HepG2 (cell line): ENCODE results near the gene IHH. TPM values are rescaled to one million over a fixed set of nuclear protein-coding genes. Genes with fewer than 3 reads are reported as not detected.
A peak's percentile ranks its signal among the peaks of the same experiment; 100 is the strongest.

Experiments used
- BCL6 ChIP-seq: IDR thresholded peaks from 2 replicates; pipeline ENCODE4 v1.6.1; 2016; ENCODE audit warnings: missing genetic modification reagents, missing compliant biosample characterization
- CREM ChIP-seq, 2 experiments: sonication (generic) in 1 of 2; formaldehyde crosslinking in 1 of 2; IDR thresholded peaks; 2 replicates each; pipeline versions ENCODE4 v1.4.0 to v1.6.1; 2016 to 2020; ENCODE audit warnings: antibody characterized with exemption in 1 of 2, mild to moderate bottlenecking in 1 of 2, missing genetic modification reagents in 1 of 2
- E2F5 ChIP-seq: sonication (generic); formaldehyde crosslinking; conservative IDR thresholded peaks from 2 replicates; pipeline ENCODE4 v1.4.0; 2020; ENCODE audit warnings: missing genetic modification reagents
- FOXP1 ChIP-seq, 2 experiments: fragments of 450-650 bp in 1 of 2; IDR thresholded peaks; 2 replicates each; pipeline ENCODE4 v1.6.1; 2017 to 2018; ENCODE audit warnings: antibody characterized with exemption in 1 of 2
- GMEB2 ChIP-seq: IDR thresholded peaks from 2 replicates; pipeline ENCODE4 v1.6.1; 2016; ENCODE audit warnings: missing biosample characterization, missing genetic modification reagents, low read depth
- NCOA2 ChIP-seq: sonication (generic); formaldehyde crosslinking; IDR thresholded peaks from 2 replicates; pipeline ENCODE4 v1.8.0; 2022; ENCODE audit warnings: inconsistent platforms
- NFYC ChIP-seq: IDR thresholded peaks from 2 replicates; pipeline ENCODE4 v1.6.1; 2016; ENCODE audit warnings: missing genetic modification reagents, missing compliant biosample characterization
- RXRB ChIP-seq: IDR thresholded peaks from 2 replicates; pipeline ENCODE4 v1.6.1; 2016; ENCODE audit warnings: borderline replicate concordance, missing genetic modification reagents, missing compliant biosample characterization
- TCF7L2 ChIP-seq: IDR thresholded peaks from 2 replicates; pipeline ENCODE4 v1.6.1; 2011; ENCODE audit warnings: mild to moderate bottlenecking, low read depth, low read length, moderate library complexity
- XRCC5 ChIP-seq: fragments of 200-400 bp; formaldehyde crosslinking; optimal IDR thresholded peaks from 2 replicates; pipeline ENCODE3; 2017; ENCODE audit warnings: mild to moderate bottlenecking, low read length
- ZBED4 ChIP-seq: sonication (generic); formaldehyde crosslinking; IDR thresholded peaks from 2 replicates; pipeline ENCODE4 v1.4.0; 2020; ENCODE audit warnings: missing genetic modification reagents, borderline replicate concordance
- ZNF343 ChIP-seq: sonication (generic); formaldehyde crosslinking; IDR thresholded peaks from 2 replicates; pipeline ENCODE4 v1.4.0; 2020; ENCODE audit warnings: mild to moderate bottlenecking, missing genetic modification reagents
- ZNF609 ChIP-seq: sonication (generic); formaldehyde crosslinking; IDR thresholded peaks from 2 replicates; pipeline ENCODE4 v1.4.0; 2020; ENCODE audit warnings: mild to moderate bottlenecking, missing genetic modification reagents, borderline replicate concordance
- polyA plus RNA-seq, 8 experiments: library from polyadenylated mRNA; depleted of rRNA in 3 of 8; stranded (reverse) in 7 of 8; unstranded in 1 of 8; fragments of >200 nt; fragmentation: Illumina TruSeq in 4 of 8; extraction: Trizol in 4 of 8; gene quantifications; 2 replicates each; pipeline versions ENCODE4 v1.2.1 to v1.2.3, GENCODE V29; 2011 to 2016; ENCODE audit warnings: low read depth in 4 of 8, missing spikeins in 1 of 8, mixed read lengths in 1 of 8; ENCODE audit not compliant: insufficient read depth in 1 of 8
- total RNA-seq, 5 experiments: library from RNA; depleted of rRNA; stranded (reverse); fragments of >200 nt; fragmentation: Illumina TruSeq; extraction: Trizol; gene quantifications; 2 replicates each; pipeline ENCODE4 v1.2.3, GENCODE V29; 2016; ENCODE audit warnings: low read depth in 1 of 5
- TF ChIP-seq, protein P1 (sequence below): sonication (generic); formaldehyde crosslinking; IDR thresholded peaks from 2 replicates; pipeline ENCODE4 v1.8.0; 2022; ENCODE audit warnings: missing genetic modification reagents, mild to moderate bottlenecking, moderate library complexity, borderline replicate concordance

IHH gene
- total and polyA plus RNA-seq, 2 of the 13 experiments (the other 11 are each of a cell fraction or from before 2014, with no cell fraction given), result 0.42 TPM; not detected in 1

DNA sequence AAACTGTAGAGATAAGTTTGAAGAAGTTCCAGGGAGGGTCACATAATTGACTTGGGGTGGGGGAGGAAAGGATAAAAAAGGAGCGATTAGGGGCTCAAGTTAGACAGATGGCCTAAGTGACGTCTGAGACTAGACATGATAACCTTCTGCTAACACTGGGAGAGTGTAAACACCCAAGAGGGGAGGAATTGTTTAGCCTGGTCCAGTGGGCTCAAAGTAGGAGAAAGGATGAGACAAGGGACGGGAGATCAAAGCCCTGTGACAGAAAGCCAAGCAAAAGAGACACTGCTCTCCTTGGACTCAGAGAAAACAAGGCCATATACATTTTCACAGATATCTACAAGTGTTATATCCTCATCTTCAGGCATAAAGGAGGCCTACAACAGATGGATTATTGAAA, 45.5 kb upstream of the IHH start (continued):
- TF ChIP-seq ZBED4 (CRISPR knock-in tag) (peak; percentile 53; the same call in 1 of the 2 replicates), GMEB2 (CRISPR knock-in tag) (no peak), E2F5 (CRISPR knock-in tag) (no peak), RXRB (CRISPR knock-in tag) (0 out of 2 replicates have a peak, but pooled peaks have one; percentile 30), NCOA2 (CRISPR knock-in tag) (0 out of 2 replicates have a peak, but pooled peaks have one; percentile 33), XRCC5 (peak; percentile 34), BCL6 (CRISPR knock-in tag) (peak; percentile 71), ZNF343 (CRISPR knock-in tag) (no peak), FOXP1 (IDR thresholded peaks at IDR 0.05) (no peak), FOXP1 (CRISPR knock-in tag; IDR thresholded peaks at IDR 0.05) (peak; percentile 74), ZNF609 (CRISPR knock-in tag) (peak; percentile 54; the same call in 1 of the 2 replicates), TCF7L2 (0 out of 2 replicates have a peak, but pooled peaks have one; percentile 32), CREM (IDR thresholded peaks at IDR 0.05) (peak; percentile 32; the same call in 1 of the 2 replicates), CREM (CRISPR knock-in tag; IDR thresholded peaks at IDR 0.05) (no peak), NFYC (no peak)
- TF ChIP-seq, protein P1, sequence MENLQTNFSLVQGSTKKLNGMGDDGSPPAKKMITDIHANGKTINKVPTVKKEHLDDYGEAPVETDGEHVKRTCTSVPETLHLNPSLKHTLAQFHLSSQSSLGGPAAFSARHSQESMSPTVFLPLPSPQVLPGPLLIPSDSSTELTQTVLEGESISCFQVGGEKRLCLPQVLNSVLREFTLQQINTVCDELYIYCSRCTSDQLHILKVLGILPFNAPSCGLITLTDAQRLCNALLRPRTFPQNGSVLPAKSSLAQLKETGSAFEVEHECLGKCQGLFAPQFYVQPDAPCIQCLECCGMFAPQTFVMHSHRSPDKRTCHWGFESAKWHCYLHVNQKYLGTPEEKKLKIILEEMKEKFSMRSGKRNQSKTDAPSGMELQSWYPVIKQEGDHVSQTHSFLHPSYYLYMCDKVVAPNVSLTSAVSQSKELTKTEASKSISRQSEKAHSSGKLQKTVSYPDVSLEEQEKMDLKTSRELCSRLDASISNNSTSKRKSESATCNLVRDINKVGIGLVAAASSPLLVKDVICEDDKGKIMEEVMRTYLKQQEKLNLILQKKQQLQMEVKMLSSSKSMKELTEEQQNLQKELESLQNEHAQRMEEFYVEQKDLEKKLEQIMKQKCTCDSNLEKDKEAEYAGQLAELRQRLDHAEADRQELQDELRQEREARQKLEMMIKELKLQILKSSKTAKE (CRISPR knock-in tag), result 0 out of 2 replicates have a peak, but pooled peaks have one; percentile 41
